GM20431 (cell line): ENCODE data around the gene CHRNA7.

Experiments
- in situ Hi-C: fragments of 300-500 bp; cut with MseI, MboI; formaldehyde crosslinking; loops from one replicate; pipeline ENCODE4 v1.15.0; 2020; ENCODE audit warnings: low sequenced_read_pairs; ENCODE audit not compliant: unreplicated experiment

The CHRNA7 gene

DNA sequence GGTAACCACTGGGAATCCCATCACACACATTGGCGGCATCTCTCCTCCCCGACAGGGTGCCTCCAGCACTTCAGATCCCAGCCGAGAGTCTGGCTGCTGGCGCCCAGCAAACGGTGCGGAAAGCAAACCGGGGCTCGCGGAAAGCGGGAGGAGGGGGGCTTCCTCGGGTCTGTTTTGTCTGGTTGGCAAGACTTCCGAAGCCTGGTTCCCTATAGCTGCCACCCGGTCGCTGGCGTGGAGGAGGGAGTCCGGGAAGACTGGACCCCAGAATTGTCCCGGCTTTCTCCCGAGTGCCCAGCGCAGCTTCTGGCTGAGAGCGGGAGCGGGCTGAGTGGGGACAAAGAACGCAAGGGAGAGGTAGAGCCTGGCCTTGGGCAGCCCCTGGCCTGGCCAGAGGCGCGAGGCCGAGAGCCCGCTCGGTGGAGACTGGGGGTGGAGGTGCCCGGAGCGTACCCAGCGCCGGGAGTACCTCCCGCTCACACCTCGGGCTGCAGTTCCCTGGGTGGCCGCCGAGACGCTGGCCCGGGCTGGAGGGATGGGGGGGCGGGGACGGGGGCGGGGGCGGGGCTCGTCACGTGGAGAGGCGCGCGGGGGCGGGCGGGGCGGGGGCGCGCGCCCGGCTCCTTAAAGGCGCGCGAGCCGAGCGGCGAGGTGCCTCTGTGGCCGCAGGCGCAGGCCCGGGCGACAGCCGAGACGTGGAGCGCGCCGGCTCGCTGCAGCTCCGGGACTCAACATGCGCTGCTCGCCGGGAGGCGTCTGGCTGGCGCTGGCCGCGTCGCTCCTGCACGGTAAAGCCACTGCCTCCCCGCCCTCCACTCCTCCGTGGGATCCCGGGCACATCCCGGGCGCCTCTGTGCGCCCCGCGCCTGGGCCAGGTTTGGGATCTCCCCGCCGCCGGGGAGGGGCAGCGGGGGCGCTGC is at the start of gene CHRNA7:
Gene CHRNA7, plus strand, starts transcription at position 654 of the 920 bp plus-strand sequence. Its CDS starts 80 bp downstream, at position 734.
- in situ Hi-C loops: no loop called here

DNA sequence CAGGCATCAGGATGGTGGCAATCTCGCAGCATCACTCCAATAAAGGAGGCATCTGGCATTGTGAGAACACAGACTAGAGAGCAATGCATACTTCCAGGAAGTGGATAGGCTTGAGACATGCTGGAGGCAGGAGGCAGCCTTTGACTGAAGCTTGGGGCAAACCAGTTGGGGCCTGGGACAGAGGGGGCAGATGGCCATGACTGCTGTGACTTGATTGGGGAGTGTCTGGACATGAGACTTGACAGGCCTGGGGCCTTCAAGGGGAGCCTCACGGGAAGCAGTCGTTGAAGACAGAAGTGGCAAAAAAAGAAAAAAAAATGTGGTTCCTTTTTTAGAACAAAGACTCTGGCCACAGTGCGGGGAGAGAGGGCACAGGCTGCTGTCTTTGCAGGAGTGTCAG is 44.7 kb upstream of the CHRNA7 start:
- in situ Hi-C loops: no loop called here

DNA sequence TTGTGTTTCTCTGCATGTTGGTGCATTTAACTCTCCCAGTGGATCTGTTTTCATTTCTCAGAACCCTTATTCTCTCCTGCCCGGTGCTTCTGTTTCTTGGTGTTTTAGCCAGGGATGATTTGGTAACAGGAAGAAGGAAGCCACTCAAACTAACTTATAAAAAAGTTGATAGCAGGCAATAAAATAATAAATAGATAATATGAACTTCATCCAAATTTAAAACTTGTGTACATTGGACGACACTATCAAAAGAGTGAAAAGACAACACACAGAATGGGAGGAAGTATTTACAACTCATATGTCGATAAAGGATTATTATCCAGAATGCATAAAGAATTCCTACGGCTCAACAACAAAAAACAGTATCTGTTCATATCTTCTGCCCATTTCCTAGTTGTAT is 37.3 kb upstream of the CHRNA7 start:
- in situ Hi-C loops: no loop called here

DNA sequence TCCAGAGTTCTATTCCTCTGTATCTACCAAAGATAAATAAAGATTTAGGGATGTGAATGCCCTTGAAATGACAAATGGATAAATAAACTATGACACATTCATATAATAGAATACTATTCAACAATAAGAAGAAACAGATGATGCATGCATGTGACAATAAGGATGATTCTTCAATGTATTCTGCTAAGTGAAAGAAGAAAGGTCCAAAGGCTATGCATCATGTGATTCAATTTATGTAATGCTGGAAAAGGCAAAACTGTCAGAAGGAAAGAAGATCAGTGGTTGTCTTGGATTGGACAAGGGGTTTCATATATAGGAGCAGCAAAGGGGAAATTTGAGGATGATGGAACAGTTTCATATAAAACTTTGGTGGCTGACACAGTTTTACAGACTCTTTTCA is 32.6 kb upstream of the CHRNA7 start:
- in situ Hi-C loops: no loop called here

DNA sequence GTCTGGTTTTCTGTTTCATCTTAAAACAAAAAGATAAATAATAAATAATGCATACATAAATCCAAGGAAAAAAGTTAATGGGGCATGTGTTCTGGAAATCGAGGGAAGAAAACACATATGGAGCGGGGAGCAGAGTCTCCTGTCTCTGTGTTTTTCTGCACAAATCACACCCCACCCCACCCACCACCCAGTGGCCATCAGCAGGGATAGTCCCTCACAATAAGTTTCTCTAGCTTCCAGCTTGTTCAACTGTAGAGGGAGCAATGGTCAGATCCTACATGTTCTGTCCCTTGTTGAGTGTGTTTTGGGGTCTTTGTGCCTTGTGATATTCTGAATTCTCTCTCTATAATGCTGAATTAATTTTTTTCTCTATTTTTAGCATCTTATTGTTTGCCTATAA is 26.8 kb upstream of the CHRNA7 start:
- in situ Hi-C loops: no loop called here

DNA sequence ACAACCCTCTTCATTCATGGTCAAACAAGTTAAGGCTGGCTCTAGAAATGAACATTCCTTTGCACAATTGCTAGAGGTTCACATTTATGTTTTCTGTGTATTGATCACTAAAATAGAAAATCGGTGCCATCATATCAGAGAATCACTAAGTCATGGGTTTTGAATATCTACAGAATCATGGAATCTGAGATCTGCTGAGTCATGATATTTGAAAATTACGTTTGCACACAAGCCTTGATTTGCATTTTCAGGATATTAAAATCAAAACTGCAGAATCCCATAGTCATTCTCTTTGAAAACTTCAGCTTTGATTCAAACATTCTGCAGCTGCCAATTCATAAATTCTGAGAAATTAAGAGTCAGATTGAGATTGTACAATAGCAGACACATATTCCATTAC is 26.1 kb upstream of the CHRNA7 start:
- in situ Hi-C loops: no loop called here

DNA sequence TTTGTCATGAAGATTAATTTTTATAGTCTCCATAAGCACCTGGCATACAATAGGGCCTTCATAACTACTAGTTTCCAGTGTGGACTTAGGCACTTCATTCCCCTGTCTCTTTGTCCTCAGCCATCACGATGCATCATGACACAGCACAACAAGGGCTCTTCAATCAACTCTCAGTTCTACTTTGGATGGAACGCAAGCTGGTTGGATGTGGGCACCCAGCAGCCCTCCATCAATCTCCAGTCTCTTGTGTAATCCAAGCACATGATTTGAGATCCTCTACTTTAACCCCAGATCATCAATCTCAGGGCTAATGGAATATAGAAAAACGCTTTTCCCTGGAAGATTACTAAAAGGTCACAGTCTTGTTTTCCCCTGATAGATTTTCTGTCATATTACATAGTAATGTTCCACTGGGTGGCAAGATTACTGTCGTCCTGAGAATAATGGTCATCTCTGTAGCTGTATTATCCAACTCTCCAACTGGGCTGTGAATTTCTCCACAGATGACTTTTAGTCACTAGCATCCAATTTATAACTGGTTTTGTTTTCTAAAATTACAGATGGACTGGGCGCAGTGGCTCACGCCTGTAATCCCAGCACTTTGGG is 22.9 kb upstream of the CHRNA7 start:
- in situ Hi-C loops: no loop called here

DNA sequence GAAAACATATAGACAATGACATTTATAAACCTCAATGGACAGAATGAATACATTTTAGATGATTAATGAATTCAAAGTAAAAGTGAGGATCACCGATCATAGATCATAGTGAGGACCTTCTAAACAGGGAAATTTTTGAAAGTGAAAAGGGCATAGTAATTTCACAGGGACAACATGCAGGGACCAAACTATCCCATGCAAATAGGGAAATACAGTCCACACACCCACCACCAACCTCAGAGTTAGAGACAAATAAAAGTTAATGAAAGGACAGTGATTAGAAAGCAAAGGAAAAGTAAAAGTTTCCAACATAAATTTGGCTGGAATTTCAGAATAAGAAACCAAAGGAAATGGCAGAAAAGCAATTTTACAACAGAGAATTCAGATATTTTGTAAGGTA is 15.4 kb upstream of the CHRNA7 start:
- in situ Hi-C loops: no loop called here

DNA sequence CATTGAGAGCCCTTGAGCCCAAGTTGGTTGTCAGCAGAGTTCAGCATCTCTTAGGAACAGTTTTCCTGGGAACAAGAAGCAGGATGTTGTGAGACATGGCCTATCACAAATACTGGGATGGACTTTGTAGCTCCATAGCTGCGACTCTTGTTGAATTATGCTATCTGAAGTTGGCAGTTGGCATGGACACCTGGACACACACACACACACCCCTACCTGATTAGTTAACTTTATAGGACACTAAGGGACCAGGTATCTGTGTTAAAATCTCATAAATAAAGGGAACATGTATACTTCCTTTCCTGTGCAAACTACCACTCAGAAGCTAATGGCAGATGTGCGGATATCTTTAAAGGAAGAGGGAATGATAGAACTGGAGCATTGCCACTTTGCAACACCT is 10.2 kb upstream of the CHRNA7 start:
- in situ Hi-C loops: no loop called here

DNA sequence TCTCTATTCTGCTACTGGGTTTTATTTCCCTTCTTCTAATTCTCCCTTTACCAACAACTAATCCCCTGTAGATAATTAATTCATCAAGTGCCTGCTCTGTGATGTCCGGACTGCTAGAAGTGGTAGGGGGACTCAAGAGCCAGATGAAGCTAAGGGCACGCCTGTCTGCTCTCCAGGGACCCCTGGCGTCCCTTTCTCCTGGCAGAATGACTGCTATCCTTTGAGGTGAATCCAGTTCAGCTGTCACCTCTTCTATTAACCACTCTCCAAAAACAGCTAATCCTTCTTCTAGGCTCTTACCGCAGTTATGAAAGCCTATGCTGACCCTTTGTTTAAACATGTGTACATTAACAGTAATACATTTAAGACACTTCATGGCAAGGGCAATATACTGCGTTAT is 1.4 kb upstream of the CHRNA7 start:
- in situ Hi-C loops: no loop called here

DNA sequence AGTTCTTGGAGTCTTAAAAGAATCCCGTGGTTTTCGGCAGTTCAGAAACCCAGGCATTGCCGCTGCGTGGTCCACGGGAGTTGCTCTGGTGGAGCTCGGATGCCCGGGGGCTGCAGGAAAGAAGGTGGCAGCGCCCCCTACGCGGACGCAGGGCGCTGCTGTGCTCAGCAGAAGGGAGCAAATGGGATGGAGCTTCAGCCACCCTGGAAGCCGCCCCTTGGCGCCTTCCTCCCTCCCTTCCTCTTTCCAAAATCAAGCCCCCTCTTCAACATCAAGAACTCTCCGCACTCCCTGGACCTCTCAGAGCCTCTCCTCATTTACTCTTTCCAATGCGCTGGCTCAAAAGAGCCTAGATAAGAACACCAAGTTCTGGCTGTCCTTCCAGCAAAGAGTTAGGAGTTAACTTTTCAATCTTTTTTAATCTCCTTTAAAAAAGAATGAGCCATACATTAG is 880 bp upstream of the CHRNA7 start:
- in situ Hi-C loops: no loop called here

DNA sequence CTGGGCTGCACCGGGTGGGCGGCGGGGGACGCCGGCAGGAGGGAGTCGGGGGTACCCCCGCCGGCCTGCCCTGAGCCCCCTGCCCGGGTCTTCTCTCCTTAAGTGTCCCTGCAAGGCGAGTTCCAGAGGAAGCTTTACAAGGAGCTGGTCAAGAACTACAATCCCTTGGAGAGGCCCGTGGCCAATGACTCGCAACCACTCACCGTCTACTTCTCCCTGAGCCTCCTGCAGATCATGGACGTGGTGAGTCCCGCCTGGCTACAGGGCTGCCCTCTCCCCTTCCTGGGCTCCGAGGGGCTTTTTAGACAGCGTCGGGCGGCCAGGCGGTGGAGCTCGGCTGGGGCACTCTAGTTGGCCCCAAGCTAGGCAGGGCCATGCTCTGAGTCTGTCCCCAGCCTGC is 480 bp downstream of the CHRNA7 start:
- in situ Hi-C loops: no loop called here

DNA sequence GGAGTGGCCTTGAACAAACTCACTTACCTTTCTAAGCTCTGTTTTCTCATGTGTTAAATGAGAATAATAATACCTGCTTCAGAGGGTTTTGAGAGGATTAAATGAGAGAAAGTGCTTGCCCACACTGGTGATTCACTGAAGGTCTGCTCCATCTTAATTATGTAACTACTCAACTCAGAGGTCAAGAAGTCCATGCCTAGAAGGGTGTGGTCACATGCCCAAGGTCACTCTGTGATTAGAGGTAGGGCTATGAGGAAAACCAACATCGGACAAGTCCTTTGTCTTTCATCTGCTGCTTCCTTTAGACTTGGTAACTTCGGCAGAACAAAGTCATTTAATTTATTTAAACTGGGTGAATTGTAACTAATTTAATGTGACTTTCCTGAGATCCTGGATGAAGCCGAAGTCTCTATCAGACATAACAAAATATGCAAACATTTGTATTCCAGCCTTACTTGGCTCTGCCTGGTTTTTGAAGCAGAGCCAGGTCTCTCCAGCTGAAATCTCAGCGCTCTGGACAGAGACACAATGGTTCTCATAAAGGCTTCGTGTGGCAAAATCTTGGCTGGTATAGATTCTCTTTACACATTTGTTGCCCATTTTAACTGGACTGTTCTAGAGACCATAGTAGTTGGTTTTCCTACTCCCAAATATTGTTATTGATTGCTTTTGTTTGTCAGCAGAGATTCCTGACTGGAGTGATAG is 3.0 kb downstream of the CHRNA7 start:
- in situ Hi-C loops: no loop called here

DNA sequence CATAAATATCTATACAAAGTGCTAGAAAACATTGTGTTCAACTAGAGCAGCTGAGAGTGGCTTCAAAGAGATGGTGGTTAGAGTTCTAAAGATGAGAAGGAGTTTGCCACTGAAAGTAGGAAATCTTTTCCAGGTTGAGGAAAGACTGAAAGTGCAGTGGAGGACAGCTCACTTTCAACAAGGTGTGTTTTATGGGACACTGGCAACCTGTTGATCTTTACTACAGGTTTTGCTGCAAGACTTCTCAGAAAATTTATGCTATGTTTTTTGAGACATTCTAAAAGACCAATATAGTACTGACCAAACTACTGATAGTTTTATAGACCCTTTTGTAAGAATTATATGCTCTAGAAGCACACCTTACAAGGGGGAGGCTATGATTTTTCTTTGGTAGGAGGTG is 3.8 kb downstream of the CHRNA7 start:
- in situ Hi-C loops: no loop called here

DNA sequence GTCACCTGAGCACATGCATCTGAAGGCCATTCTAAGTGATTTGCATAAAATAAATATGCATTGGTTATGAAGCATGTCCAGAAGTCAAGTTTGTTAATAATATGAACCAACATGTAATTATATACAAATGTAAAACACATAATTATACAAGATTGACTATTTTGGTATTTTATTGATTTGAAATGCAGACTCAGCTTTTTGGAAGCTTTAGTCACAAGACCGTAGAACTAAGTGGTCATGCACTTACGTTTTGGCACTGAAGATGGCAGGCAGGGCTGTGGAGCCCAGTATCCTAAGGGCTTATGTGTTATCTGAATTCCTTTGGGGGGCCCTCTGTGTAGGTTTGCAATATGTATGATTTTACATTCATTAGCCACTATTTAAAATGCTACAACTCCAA is 5.0 kb downstream of the CHRNA7 start:
- in situ Hi-C loops: no loop called here

DNA sequence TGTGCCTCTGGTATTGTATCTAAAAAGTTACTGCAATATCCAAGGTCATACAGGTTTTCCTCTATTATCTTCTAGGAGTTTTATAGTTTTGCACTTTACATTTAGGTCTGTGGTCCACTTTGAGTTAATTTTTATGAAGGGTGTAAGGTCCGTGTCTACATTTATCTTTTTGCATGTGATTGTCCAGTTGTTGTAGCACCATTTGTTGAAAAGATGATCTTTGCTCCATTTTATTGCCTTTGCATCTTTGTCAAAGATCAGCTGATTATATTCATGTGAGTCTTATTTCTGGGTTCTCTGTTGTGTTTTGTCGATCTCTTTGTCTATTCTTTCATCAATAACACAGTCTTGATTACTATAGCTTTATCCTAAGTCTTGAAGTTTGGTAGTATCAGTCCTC is 6.7 kb downstream of the CHRNA7 start:
- in situ Hi-C loops: no loop called here

DNA sequence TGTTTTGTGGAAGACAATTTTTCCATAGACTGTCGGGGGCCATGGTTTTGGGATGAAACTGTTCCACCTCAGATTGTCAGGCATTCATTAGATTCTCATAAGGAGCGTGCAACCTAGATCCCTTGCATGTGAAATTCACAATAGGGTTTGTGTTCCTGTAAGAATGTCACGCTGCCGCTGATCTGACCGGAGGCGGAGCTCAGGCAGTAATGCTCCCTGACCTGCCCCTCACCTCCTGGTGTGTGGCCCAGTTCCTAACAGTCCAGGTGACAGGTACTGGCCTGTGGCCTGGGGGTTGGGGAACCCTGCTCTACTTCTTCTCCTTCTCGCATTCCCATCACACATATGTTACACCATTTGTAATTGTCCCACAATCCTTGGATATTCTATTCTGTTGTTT is 11.0 kb downstream of the CHRNA7 start:
- in situ Hi-C loops: no loop called here

DNA sequence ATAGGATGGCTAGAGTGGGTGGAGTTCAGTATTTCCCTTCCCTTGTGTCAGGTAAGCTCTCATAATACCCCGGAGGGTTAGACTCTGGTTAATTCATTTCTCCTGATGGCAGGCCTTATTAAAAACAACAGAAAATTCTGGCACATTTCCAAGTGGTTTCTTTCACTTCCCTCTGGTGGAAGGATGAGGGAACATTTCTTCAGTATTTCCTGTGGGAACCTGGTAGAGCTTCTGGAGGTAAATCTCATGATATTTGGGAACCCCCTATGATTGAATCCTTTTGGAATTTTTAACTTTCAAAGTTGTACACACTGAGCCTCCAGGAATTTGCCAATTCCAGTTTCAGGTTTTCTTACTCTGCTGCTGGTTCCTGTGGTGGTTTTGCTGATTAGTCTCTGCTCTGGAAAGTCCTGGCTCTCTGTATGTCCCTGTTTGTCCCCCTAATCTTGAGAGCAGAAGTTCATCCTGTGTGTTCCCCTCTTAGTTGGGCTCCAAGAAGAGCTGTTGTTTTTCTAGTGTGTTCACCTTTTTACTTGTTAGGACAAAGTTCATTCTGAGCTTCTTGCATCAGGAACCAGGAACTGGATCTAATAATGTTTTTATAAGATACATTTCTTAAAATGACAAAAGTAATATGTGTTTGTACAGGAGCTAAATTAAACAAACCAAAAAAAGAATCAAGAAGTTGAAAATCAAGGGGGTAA is 12.1 kb downstream of the CHRNA7 start:
- in situ Hi-C loops: no loop called here

DNA sequence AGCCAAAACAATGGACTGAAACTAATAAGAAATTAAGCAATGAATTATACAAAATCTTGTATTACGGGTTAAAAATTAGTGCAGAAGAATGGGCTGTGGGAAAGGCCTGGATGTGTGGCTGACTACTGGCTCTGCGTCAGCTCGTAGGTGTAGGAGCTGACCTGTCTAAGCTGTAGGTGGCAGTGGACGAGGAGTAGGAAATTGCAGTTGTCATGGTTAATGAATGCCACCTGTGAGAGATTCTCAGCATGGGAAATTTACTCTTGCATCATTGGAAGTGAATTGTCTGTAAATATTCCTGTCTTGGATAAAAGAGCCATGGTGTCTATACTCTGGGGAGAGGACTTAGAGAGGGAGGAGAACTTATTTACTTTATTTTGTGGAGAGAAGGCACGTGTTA is 23.4 kb downstream of the CHRNA7 start:
- in situ Hi-C loops: no loop called here

DNA sequence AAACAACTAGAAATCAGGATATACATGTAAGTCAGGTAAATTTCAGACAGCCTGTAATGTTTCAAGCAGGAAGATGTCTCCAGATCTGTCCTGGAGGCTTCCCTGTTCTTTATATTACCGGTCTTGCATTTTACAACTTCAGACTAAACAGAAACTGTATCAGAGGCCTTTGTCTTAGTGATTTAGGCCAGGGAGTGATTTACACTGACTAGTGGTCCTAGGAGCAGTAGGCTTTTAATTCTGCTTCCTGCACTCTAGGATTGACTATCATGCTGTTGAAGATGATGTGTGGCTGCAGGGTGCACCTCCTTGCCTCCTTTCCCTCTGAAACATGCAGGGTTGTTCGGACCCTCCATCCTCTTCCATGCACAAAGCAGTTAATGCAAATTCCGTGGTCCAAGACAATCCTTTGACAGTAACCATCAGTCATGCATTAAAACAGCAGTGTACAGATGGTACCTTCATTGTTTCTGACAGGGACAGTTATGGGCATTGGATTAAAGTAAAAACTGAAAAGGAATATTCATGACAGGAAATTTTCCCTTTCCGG is 27.6 kb downstream of the CHRNA7 start:
- in situ Hi-C loops: no loop called here
